H1 (cell line): Measurements from ENCODE around the gene RALGAPB. TPM values are rescaled to one million over a fixed set of nuclear protein-coding genes. Genes with fewer than 3 reads are reported as not detected.

Experiments used
- CBX5 ChIP-seq: fragments of 300-800, 300-1000 bp; sonication (generic); IDR thresholded peaks from 2 replicates; pipeline ENCODE4 v1.7.1; 2016; ENCODE audit warnings: antibody characterized with exemption, low read length, low read depth
- CHD7 ChIP-seq: fragments of 300-600 bp; sonication (generic); IDR thresholded peaks from 2 replicates; pipeline ENCODE4 v1.7.1; 2012; ENCODE audit warnings: low read length, moderate library complexity, mild to moderate bottlenecking, inconsistent platforms; ENCODE audit not compliant: insufficient replicate concordance
- HDAC6 ChIP-seq: IDR thresholded peaks from one replicate; pipeline ENCODE4 v1.7.1; 2012; ENCODE audit warnings: low read depth, mild to moderate bottlenecking, inconsistent platforms, low read length, moderate library complexity
- TCF12 ChIP-seq: IDR thresholded peaks from 2 replicates; pipeline ENCODE4 v1.6.1; 2011; ENCODE audit warnings: low read depth, mild to moderate bottlenecking, low read length
- polyA plus RNA-seq, 7 experiments: library from polyadenylated mRNA; depleted of rRNA in 3 of 7; stranded (reverse) in 5 of 7; unstranded in 2 of 7; fragments of >200 nt in 5 of 7; fragments of 200-250 nt in 2 of 7; gene quantifications; 1 replicate in 5 of 7; 2 replicates in 1 of 7; 4 replicates in 1 of 7; pipeline versions ENCODE4 v1.2.1 to v1.2.3, GENCODE V29; 2011 to 2013; ENCODE audit warnings: missing spikeins in 2 of 7, mixed read lengths in 2 of 7
- total RNA-seq: library from RNA; stranded (reverse); fragmentation: NEBNext Ultra II Directional; extraction: Animal tissue kit (Norgen Biotek cat#: 25700); gene quantifications from 2 replicates; pipeline ENCODE4 v1.2.1, GENCODE V29; 2021

Gene RALGAPB
- total and polyA plus RNA-seq, 2 of the 8 experiments (the other 6 are each of a cell fraction or from before 2014, with no cell fraction given): 10.6 to 35.1 TPM

GRCh38 chr20:38538789-38539188, 66.1 kb downstream of the RALGAPB start (continued):
- TF ChIP-seq CHD7 (no peak), HDAC6 (no peak), CBX5 (no peak), TCF12 (no peak)
